Right lobe of liver (tissue), 6 donors: Measurements from ENCODE around the gene OR52N2. TPM values are rescaled to one million over a fixed set of nuclear protein-coding genes. Genes with fewer than 3 reads are reported as not detected.

Experiments used
- ATAC-seq, 4 donors: fragments of 200-7000 bp; cut with Tn5 transposase; one replicate each; pipeline ENCODE4 v1.9.1; 2020; ENCODE audit warnings: mild to moderate bottlenecking in 4 of 4, moderate library complexity in 4 of 4
- DNase-seq, 3 donors: peaks; one replicate each; pipeline ENCODE4 v3.0.0-alpha.2; 2020
- H3K27ac ChIP-seq, 3 donors: fragments of 200-600 bp; one replicate each; pipeline ENCODE4 v1.8.0; 2022
- H3K27me3 ChIP-seq, 2 donors: fragments of 200-600 bp; one replicate each; pipeline ENCODE4 v1.8.0; 2022
- H3K36me3 ChIP-seq, 4 donors: fragments of 200-600 bp; sonication (generic) in 1 of 4; one replicate each; pipeline versions ENCODE4 v1.5.1 to v1.8.0; 2017 to 2022; ENCODE audit warnings: control low read depth in 1 of 4
- H3K4me1 ChIP-seq, 4 donors: fragments of 200-600 bp; sonication (generic) in 1 of 4; one replicate each; pipeline versions ENCODE4 v1.5.1 to v1.8.0; 2017 to 2022; ENCODE audit warnings: control low read depth in 1 of 4
- H3K4me3 ChIP-seq, 3 donors: fragments of 200-600 bp; one replicate each; pipeline ENCODE4 v1.8.0; 2022
- H3K9me3 ChIP-seq, 4 donors: fragments of 200-600 bp; sonication (generic) in 1 of 4; one replicate each; pipeline versions ENCODE4 v1.5.1 to v1.8.0; 2017 to 2022; ENCODE audit warnings: control low read depth in 1 of 4
- CTCF ChIP-seq, 4 donors: fragments of 200-600 bp in 3 of 4; fragments of 450-650 bp in 1 of 4; IDR thresholded peaks; one replicate each; pipeline versions ENCODE4 v1.5.1 to v1.8.0; 2016 to 2022; ENCODE audit warnings: antibody characterized with exemption in 4 of 4, mild to moderate bottlenecking in 2 of 4
- POLR2A ChIP-seq: fragments of 450-650 bp; IDR thresholded peaks from one replicate; pipeline ENCODE4 v1.6.1; 2017; ENCODE audit warnings: antibody characterized with exemption, mild to moderate bottlenecking
- WGBS: methylation state at CpG from one replicate; pipeline ENCODE4 v1.1.6; 2018; ENCODE audit warnings: low coverage, low lambda C conversion rate; ENCODE audit not compliant: insufficient coverage; ENCODE audit errors: missing lambda C conversion rate; 5-methylcytosine and 5-hydroxymethylcytosine counted together
- intact Hi-C, 2 donors: fragments of 100-400 bp; cut with DNase I; formaldehyde crosslinking; loops; one replicate each; pipeline versions ENCODE4 v1.11.2 to v1.14.1; 2022
- total RNA-seq, 6 experiments: library from RNA; depleted of rRNA in 2 of 6; stranded (reverse); fragments of >200 nt in 2 of 6; fragmentation: NEBNext Ultra II Directional in 3 of 6; extraction: Animal tissue kit (Norgen Biotek cat#: 25700) in 3 of 6; gene quantifications; one replicate each; pipeline versions ENCODE4 v1.1.0 to v1.2.4, GENCODE V29; 2016 to 2023
- donor health status: DM: no; HTN: yes; CAD: no.
- donor health status: DM: no; HTN: no; CAD: no.
- donor health status: DM: no; HTN: no; CAD: no.
- donor health status: DM: no; HTN: yes; CAD: no.
- donor health status: DM: no; HTN: yes; CAD: no.

Gene OR52N2
- total RNA-seq, 6 experiments from 2014 or later = not detected

- DNase-seq = no peak
- ATAC-seq = no peak
- H3K9me3 ChIP-seq = no peaks in the 10 kb centered on the region
- H3K36me3 ChIP-seq = no peaks in the 10 kb centered on the region
- TF ChIP-seq CTCF (IDR thresholded peaks at IDR 0.05) (no peak), POLR2A (no peak)
- intact Hi-C loops = no loop called here
- H3K4me3 ChIP-seq = no peak overlapping the region
- no peak overlapping the region for H3K27ac ChIP-seq
- H3K4me1 ChIP-seq = no peaks in the 10 kb centered on the region
- H3K27me3 ChIP-seq = no peaks in the 10 kb centered on the region
Observed at GRCh38 chr11:5847711-5848110, 39.0 kb downstream of the OR52N2 start.

GRCh38 chr11:5851002-5851401 is 42.3 kb downstream of the OR52N2 start:
- Histone ChIP-seq H3K27me3 (no peaks in the 10 kb centered on the region), H3K36me3 (no peaks in the 10 kb centered on the region), H3K4me1 (no peaks in the 10 kb centered on the region), H3K4me3 (no peak overlapping the region), H3K9me3 (no peaks in the 10 kb centered on the region), H3K27ac (no peak overlapping the region)
- intact Hi-C loops = no loop called here
- no CpG with 5 or more reads among the region's 1 CpG for whole genome bisulfite sequencing
- ATAC-seq = no peak
- DNase-seq = no peak
- TF ChIP-seq CTCF (IDR thresholded peaks at IDR 0.05) (no peak), POLR2A (no peak)

GRCh38 chr11:5857590-5857989 is 48.9 kb downstream of the OR52N2 start, which contains the start of gene OR52E8:
Gene OR52E8, minus strand, starts transcription at chr11:5857690. Its CDS starts 0 bp downstream, at chr11:5857690.
- no peaks in the 10 kb centered on the region for H3K27me3 ChIP-seq
- H3K9me3 ChIP-seq = no peaks in the 10 kb centered on the region
- no peak for DNase-seq
- H3K36me3 ChIP-seq = no peaks in the 10 kb centered on the region
- no peak within 1 kb of the TSS for H3K4me3 ChIP-seq
- intact Hi-C loops = no loop called here
- no peak within 1 kb of the TSS for H3K27ac ChIP-seq
- no peak for TF ChIP-seq CTCF (IDR thresholded peaks at IDR 0.05)
- no peak for TF ChIP-seq POLR2A
- no peaks in the 10 kb centered on the region for H3K4me1 ChIP-seq
- WGBS = 70% methylated on average over 3 of the region's 3 CpGs
- no peak for ATAC-seq

- Histone ChIP-seq H3K9me3 (no peaks in the 10 kb centered on the region), H3K27me3 (no peaks in the 10 kb centered on the region), H3K27ac (no peak overlapping the region), H3K36me3 (no peaks in the 10 kb centered on the region), H3K4me1 (no peaks in the 10 kb centered on the region), H3K4me3 (no peak overlapping the region)
- TF ChIP-seq CTCF (IDR thresholded peaks at IDR 0.05) (no peak), POLR2A (no peak)
- intact Hi-C loops = no loop called here
- no peak for ATAC-seq
- 66% methylated on average over 2 of the region's 2 CpGs for WGBS
- no peak for DNase-seq
Observed at GRCh38 chr11:5865826-5866225, 57.1 kb downstream of the OR52N2 start.

Other genes with a start within 250 kb of the OR52N2 start
- gene OR52B6, start 228.0 kb upstream of the OR52N2 start, total RNA-seq = not detected
- 1 to 10 TPM in 1 of 6 experiments, under 1 TPM in 5; 0.29 to 2.0 (median 0.65) TPM for gene TRIM6, start 212.3 kb upstream of the OR52N2 start, total RNA-seq
- 1 to 10 TPM in 5 of 6 experiments, under 1 TPM in 1; 0.93 to 3.3 (median 2.3) TPM for gene TRIM34, start 183.9 kb upstream of the OR52N2 start, total RNA-seq
- 10 to 100 TPM; 15.3 to 19.2 (median 18.2) TPM for gene TRIM5, start 123.8 kb upstream of the OR52N2 start, total RNA-seq
- gene TRIM22, start 119.1 kb upstream of the OR52N2 start, total RNA-seq = 10 to 100 TPM; 10.0 to 29.1 (median 13.8) TPM
- under 1 TPM in 1 of 6 experiments, not detected in 5; 0.12 TPM for gene OR56B1, start 72.5 kb upstream of the OR52N2 start, total RNA-seq
- not detected for gene OR52N4, start 54.7 kb upstream of the OR52N2 start, total RNA-seq
- gene OR52N5, start 25.6 kb upstream of the OR52N2 start, total RNA-seq = not detected
- not detected for gene OR52N1, start 17.7 kb upstream of the OR52N2 start, total RNA-seq
- not detected for gene OR52E6, start 33.0 kb downstream of the OR52N2 start, total RNA-seq
- gene OR52E8, start 48.8 kb downstream of the OR52N2 start, total RNA-seq = not detected
- gene OR52E4, start 71.7 kb downstream of the OR52N2 start, total RNA-seq = not detected
- gene OR52E5, start 84.3 kb downstream of the OR52N2 start, total RNA-seq = not detected
- gene OR56A3, start 133.3 kb downstream of the OR52N2 start, total RNA-seq = not detected
- gene OR56A5, start 159.6 kb downstream of the OR52N2 start, total RNA-seq = not detected
- not detected for gene OR52L1, start 178.1 kb downstream of the OR52N2 start, total RNA-seq
- gene OR56A4, start 198.0 kb downstream of the OR52N2 start, total RNA-seq = under 1 TPM in 1 of 6 experiments, not detected in 5; 0.04 TPM
- gene OR56A1, start 221.8 kb downstream of the OR52N2 start, total RNA-seq = not detected